Neural cell (in vitro differentiated cells): Measurements from ENCODE around the gene EDN1.

ENCODE experiments used
- CTCF ChIP-seq: fragments of 450-650 bp; IDR thresholded peaks from 2 replicates; pipeline ENCODE4 v1.5.1; 2014; ENCODE audit warnings: antibody characterized with exemption, mild to moderate bottlenecking, moderate library complexity; ENCODE audit not compliant: poor library complexity, severe bottlenecking
- EP300 ChIP-seq: fragments of 450-650 bp; conservative IDR thresholded peaks from 2 replicates; pipeline ENCODE4 v1.6.1; 2014; ENCODE audit warnings: antibody characterized with exemption, mild to moderate bottlenecking, moderate library complexity; ENCODE audit not compliant: poor library complexity, severe bottlenecking
- EZH2 ChIP-seq: fragments of 200-600, 300-800 bp; shearing (Covaris generic), sonication (generic); IDR thresholded peaks from 2 replicates; pipeline ENCODE4 v1.6.1; 2014; ENCODE audit warnings: antibody characterized with exemption, low read length, borderline replicate concordance, mild to moderate bottlenecking; ENCODE audit not compliant: insufficient read depth, poor library complexity, severe bottlenecking
- POLR2AphosphoS5 ChIP-seq: IDR thresholded peaks from 2 replicates; pipeline ENCODE4 v1.6.1; 2012
- REST ChIP-seq: IDR thresholded peaks from 2 replicates; pipeline ENCODE4 v1.6.1; 2012; ENCODE audit warnings: borderline replicate concordance
- SMC3 ChIP-seq: fragments of 450-650 bp; conservative IDR thresholded peaks from 2 replicates; pipeline ENCODE4 v1.6.1; 2014; ENCODE audit warnings: antibody characterized with exemption, mild to moderate bottlenecking, moderate library complexity; ENCODE audit not compliant: poor library complexity
- TAF1 ChIP-seq: IDR thresholded peaks from 2 replicates; pipeline ENCODE4 v1.6.1; 2012; ENCODE audit warnings: low read depth

- TF ChIP-seq CTCF (no peak), POLR2AphosphoS5 (no peak), TAF1 (no peak), EZH2 (no peak), SMC3 (no peak), REST (no peak), EP300 (no peak)
Observed at GRCh38 chr6:12296604-12297003, 6.4 kb downstream of the EDN1 start.
